ENCODE measurements around the gene DCP1A. TPM values are rescaled to one million over a fixed set of nuclear protein-coding genes. Genes with fewer than 3 reads are reported as not detected.
A peak's percentile ranks its signal among the peaks of the same experiment; 100 is the strongest.

DCP1A gene
- total RNA-seq, 2 experiments from 2014 or later: 21.8 to 23.2 TPM

- H2AFZ ChIP-seq (ENCODE audit: low read length): peak within 1 kb of the TSS; percentile 38; the same call in 1 of the 2 replicates
These were observed 91.3 kb downstream of the DCP1A start, which contains the start of gene TKT for GRCh38 chr3:53255775-53256703. Gene TKT (minus strand): TSS chr3:53256022. CDS start chr3:53255942, 80 bp downstream.

GRCh38 chr3:53255423-53255774 is 91.9 kb downstream of the DCP1A start:
- Histone ChIP-seq H2AFZ (ENCODE audit: low read length) (peak overlapping the region; percentile 38; the same call in 1 of the 2 replicates), H3K79me2 (ENCODE audit: insufficient read depth, low read depth, low read length) (peaks cover 53% of the 10 kb centered on the region), H3K36me3 (ENCODE audit: insufficient read depth, low read length) (peaks cover 43% of the 10 kb centered on the region), H4K20me1 (ENCODE audit: insufficient read depth, low read length) (peaks cover 28% of the 10 kb centered on the region), H3K27ac (ENCODE audit: low read depth, low read length, poor library complexity, severe bottlenecking) (peak overlapping the region; percentile 75), H3K4me1 (ENCODE audit: insufficient read depth, low read length, poor library complexity, severe bottlenecking) (peaks cover 45% of the 10 kb centered on the region), H3K4me2 (ENCODE audit: low read length) (peak overlapping the region; percentile 98), H3K4me3 (ENCODE audit: low read depth, low read length, poor library complexity, severe bottlenecking) (peak overlapping the region; percentile 95), H3K9me3 (ENCODE audit: low read length) (no peaks in the 10 kb centered on the region), H3K9me2 (ENCODE audit: insufficient read depth, low read length) (no peaks in the 10 kb centered on the region)
- no peak for TF ChIP-seq CTCF (conservative IDR thresholded peaks at IDR 0.05; ENCODE audit: low read length)
- no peak for TF ChIP-seq EZH2phosphoT487 (IDR thresholded peaks at IDR 0.05; ENCODE audit: borderline replicate concordance, low read depth, low read length)
- DNase-seq (ENCODE audit: low spot score): peak; percentile 76
- ChIA-PET POLR2A (interaction anchor here (0.6 to 1.6 kb wide), 4 partner anchors 9 to 736 kb away, joined by 3 to 5 read pairs (median 3); no protein-coding TSS in a partner anchor), CTCF (ENCODE audit: unreplicated experiment) (interaction anchor here (0.6 kb wide), 1 partner anchor 29 kb away, joined by 3 read pairs; no protein-coding TSS in a partner anchor)
- intact Hi-C loops (cut with micrococcal nuclease; ENCODE audit: unreplicated experiment): loop anchor here (2.0 kb wide), 1 partner anchor 91 kb away; the partner anchor contains the start of gene DCP1A
- BruUV-seq (replicated peaks): no TSS peak

More at GRCh38 chr3:53255775-53256703, 91.3 kb downstream of the DCP1A start, which contains the start of gene TKT:
- no peaks in the 10 kb centered on the region for H3K9me3 ChIP-seq (ENCODE audit: low read length)
- peak within 1 kb of the TSS; percentile 95 for H3K4me3 ChIP-seq (ENCODE audit: low read depth, low read length, poor library complexity, severe bottlenecking)
- peak; percentile 90 for DNase-seq (ENCODE audit: low spot score)
- H3K79me2 ChIP-seq (ENCODE audit: insufficient read depth, low read depth, low read length): peaks cover 47% of the 10 kb centered on the region
- peaks cover 39% of the 10 kb centered on the region for H3K36me3 ChIP-seq (ENCODE audit: insufficient read depth, low read length)
- POLR2A ChIA-PET: interaction anchor here (0.6 to 1.6 kb wide), 5 partner anchors 10 to 735 kb away, joined by 3 to 5 read pairs (median 3); no protein-coding TSS in a partner anchor
- intact Hi-C loops (cut with micrococcal nuclease; ENCODE audit: unreplicated experiment): loop anchor here (2.0 kb wide), 1 partner anchor 91 kb away; the partner anchor contains the start of gene DCP1A
- H4K20me1 ChIP-seq (ENCODE audit: insufficient read depth, low read length): peaks cover 28% of the 10 kb centered on the region
- peak within 1 kb of the TSS; percentile 75 for H3K27ac ChIP-seq (ENCODE audit: low read depth, low read length, poor library complexity, severe bottlenecking)
- TF ChIP-seq EZH2phosphoT487 (IDR thresholded peaks at IDR 0.05; ENCODE audit: borderline replicate concordance, low read depth, low read length) (no peak), CTCF (conservative IDR thresholded peaks at IDR 0.05; ENCODE audit: low read length) (no peak)
- peaks cover 38% of the 10 kb centered on the region for H3K4me1 ChIP-seq (ENCODE audit: insufficient read depth, low read length, poor library complexity, severe bottlenecking)
- H3K9me2 ChIP-seq (ENCODE audit: insufficient read depth, low read length): no peaks in the 10 kb centered on the region
- H3K4me2 ChIP-seq (ENCODE audit: low read length): peak within 1 kb of the TSS; percentile 98
- no TSS peak for BruUV-seq (replicated peaks)
- CTCF ChIA-PET (ENCODE audit: unreplicated experiment): interaction anchor here (0.6 kb wide), 1 partner anchor 30 kb away, joined by 3 read pairs; no protein-coding TSS in a partner anchor

Measured in OCI-LY7 (cell line).